Measurements from ENCODE around the gene ALAS1.

The ALAS1 gene

DNA sequence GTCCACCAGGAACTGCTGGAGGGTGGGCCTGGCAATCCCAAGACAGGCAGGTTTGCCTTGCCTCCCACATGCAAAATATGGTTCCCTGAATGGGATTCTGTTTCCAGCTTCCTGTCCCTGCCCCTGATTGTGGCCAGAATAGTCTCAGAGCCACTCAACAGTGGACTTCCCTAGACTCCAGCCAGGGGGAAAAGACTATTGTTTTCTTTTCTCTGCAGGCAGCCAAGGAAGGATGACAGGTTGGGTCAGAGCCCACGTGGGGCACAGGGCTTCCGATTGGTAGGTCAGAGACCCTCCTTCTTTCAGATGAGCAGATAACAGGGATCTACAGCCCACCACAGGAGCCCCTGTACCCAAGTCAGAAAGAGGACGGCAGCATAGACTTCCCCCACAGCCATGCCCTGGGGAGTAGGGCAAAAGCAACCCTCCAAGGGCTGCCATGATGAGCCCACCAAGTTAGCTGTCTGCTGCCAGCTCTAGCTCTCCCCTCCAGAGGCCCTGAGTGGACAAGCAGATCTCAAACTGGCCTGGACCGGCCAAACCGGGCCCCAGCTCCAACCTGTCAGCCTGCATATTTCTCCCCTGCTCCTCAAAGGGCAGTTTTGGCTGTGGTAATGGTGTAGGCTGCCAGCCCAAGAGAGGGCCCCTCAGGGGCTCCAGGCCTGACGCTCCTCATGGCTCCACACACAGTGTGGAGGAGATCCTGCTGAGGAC, 21.1 kb downstream of the ALAS1 start:
- no peak overlapping the region for H3K4me3 ChIP-seq (ENCODE audit: low read length in 2 of 2)
- H3K4me1 ChIP-seq (ENCODE audit: control insufficient read depth in 2 of 2, insufficient read depth in 2 of 2, low read length in 2 of 2): peaks cover 30 to 32% of the 10 kb centered on the region in 2 donors
- H3K9ac ChIP-seq (ENCODE audit: low read depth in 1 of 2, low read length in 2 of 2): peak overlapping the region in 1 of 2 donors; percentile 24
- no peaks in the 10 kb centered on the region for H3K27me3 ChIP-seq (ENCODE audit: control insufficient read depth in 2 of 2, insufficient read depth in 2 of 2, low read length in 2 of 2)
- H3K9me3 ChIP-seq (ENCODE audit: control insufficient read depth in 2 of 2, low read length in 2 of 2): no peaks in the 10 kb centered on the region
- peak overlapping the region in 1 of 2 donors; percentile 13 for H3K27ac ChIP-seq (ENCODE audit: low read depth in 2 of 2, low read length in 2 of 2)
- peaks cover 13 to 15% of the 10 kb centered on the region in 2 donors for H3K36me3 ChIP-seq (ENCODE audit: control insufficient read depth in 2 of 2, insufficient read depth in 2 of 2, low read length in 2 of 2)

DNA sequence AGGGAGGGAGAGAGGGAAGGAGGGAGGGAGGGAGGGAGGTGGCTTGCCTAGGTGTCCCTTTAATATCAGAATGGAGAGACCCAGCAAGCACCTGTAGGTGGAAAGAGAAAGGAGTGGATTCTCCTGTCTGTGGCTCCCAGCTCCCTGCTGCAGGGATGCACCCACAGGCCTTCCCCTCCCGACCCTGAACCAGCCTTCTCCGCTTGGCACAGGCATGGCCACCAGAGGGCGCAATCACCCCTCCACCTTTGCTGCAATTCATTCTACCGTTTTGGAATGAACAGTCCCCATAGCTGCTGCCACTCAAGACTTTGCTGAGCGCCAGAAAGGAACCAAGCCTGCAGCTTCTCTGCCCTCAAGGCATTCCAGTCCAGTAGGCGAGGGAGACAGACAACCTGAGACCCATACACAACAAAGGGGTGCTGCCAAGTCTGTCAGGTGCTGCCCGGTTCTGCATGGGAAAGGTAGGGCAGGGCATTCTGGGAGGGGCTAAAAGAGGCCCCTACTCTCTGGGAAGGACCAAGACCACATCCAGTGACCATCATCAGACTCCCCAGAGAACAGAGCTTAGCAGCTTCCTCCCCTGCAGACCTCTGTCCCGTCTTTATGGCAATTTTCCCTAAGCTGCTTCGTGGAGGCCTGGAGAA, 22.5 kb downstream of the ALAS1 start:
- no peak overlapping the region for H3K4me3 ChIP-seq (ENCODE audit: low read length in 2 of 2)
- peaks cover under 1% of the 10 kb centered on the region in 2 donors for H3K36me3 ChIP-seq (ENCODE audit: control insufficient read depth in 2 of 2, insufficient read depth in 2 of 2, low read length in 2 of 2)
- no peaks in the 10 kb centered on the region for H3K9me3 ChIP-seq (ENCODE audit: control insufficient read depth in 2 of 2, low read length in 2 of 2)
- H3K9ac ChIP-seq (ENCODE audit: low read depth in 1 of 2, low read length in 2 of 2): no peak overlapping the region
- no peaks in the 10 kb centered on the region for H3K27me3 ChIP-seq (ENCODE audit: control insufficient read depth in 2 of 2, insufficient read depth in 2 of 2, low read length in 2 of 2)
- peaks cover 30 to 32% of the 10 kb centered on the region in 2 donors for H3K4me1 ChIP-seq (ENCODE audit: control insufficient read depth in 2 of 2, insufficient read depth in 2 of 2, low read length in 2 of 2)
- H3K27ac ChIP-seq (ENCODE audit: low read depth in 2 of 2, low read length in 2 of 2): no peak overlapping the region

DNA sequence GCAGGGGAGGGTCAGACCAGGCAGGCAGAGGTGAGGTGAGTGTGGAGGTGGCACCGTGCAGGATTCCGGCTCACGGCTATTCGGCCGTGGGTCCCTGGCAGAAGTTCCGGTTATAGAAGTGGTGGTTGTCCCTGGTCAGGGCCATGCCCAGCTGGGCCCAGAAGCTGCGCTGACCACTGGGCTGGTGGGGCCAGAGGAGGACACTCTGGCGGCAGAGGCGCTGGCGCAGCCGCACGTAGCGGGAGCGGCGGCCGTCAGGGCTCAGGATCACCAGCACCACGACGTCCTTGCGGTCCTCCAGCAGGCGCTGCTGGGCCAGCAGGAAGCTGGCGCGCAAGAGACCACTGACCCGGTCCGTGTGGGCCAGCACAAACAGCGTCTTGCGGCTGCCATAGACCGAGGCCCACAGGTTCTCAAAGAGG, 23.2 kb downstream of the ALAS1 start:
- H3K27ac ChIP-seq (ENCODE audit: low read depth in 2 of 2, low read length in 2 of 2): no peak overlapping the region
- H3K4me3 ChIP-seq (ENCODE audit: low read length in 2 of 2): no peak overlapping the region
- H3K36me3 ChIP-seq (ENCODE audit: control insufficient read depth in 2 of 2, insufficient read depth in 2 of 2, low read length in 2 of 2): no peaks in the 10 kb centered on the region
- H3K9ac ChIP-seq (ENCODE audit: low read depth in 1 of 2, low read length in 2 of 2): no peak overlapping the region
- peaks cover 29 to 32% of the 10 kb centered on the region in 2 donors for H3K4me1 ChIP-seq (ENCODE audit: control insufficient read depth in 2 of 2, insufficient read depth in 2 of 2, low read length in 2 of 2)
- H3K27me3 ChIP-seq (ENCODE audit: control insufficient read depth in 2 of 2, insufficient read depth in 2 of 2, low read length in 2 of 2): no peaks in the 10 kb centered on the region
- H3K9me3 ChIP-seq (ENCODE audit: control insufficient read depth in 2 of 2, low read length in 2 of 2): no peaks in the 10 kb centered on the region

DNA sequence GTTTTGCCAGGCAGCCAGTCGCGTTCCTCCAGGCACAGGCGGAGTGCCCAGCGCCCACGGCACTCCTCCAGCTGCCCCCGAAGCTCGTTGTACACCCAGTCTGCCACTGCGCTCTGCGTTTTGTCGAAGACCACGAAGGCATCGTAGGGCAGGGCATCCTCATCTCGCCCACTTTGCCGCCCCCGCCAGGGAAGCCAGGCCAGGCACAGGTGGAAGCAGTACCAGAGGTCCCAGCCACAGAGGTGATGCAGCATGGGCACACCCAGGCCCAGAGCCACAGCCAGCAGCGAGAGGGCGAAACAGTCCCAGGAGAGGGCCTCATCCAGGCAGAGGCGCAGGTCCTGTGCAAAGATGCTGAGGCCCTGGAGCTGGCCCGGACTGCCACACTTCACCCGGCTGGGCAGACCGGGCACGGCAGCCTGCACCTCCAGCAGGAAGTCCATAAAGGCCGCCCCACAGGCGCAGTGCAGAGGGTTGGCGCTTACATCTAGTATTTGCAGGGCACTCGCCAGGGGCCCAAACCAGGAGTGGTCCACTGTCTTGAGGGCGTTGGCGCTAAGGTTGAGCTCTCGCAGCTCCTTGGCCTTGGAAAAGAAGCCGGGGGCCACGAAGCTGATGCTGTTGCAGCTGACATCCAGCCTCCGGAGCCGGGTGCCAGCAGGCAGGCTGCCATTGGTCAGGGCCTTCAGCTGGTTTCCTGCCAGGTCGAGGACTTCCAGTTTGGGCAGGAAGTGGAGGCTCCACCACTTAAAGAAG, 23.8 kb downstream of the ALAS1 start:
- H3K27ac ChIP-seq (ENCODE audit: low read depth in 2 of 2, low read length in 2 of 2): no peak overlapping the region
- H3K9ac ChIP-seq (ENCODE audit: low read depth in 1 of 2, low read length in 2 of 2): no peak overlapping the region
- H3K4me1 ChIP-seq (ENCODE audit: control insufficient read depth in 2 of 2, insufficient read depth in 2 of 2, low read length in 2 of 2): peaks cover 23 to 26% of the 10 kb centered on the region in 2 donors
- no peaks in the 10 kb centered on the region for H3K27me3 ChIP-seq (ENCODE audit: control insufficient read depth in 2 of 2, insufficient read depth in 2 of 2, low read length in 2 of 2)
- no peaks in the 10 kb centered on the region for H3K36me3 ChIP-seq (ENCODE audit: control insufficient read depth in 2 of 2, insufficient read depth in 2 of 2, low read length in 2 of 2)
- no peak overlapping the region for H3K4me3 ChIP-seq (ENCODE audit: low read length in 2 of 2)
- H3K9me3 ChIP-seq (ENCODE audit: control insufficient read depth in 2 of 2, low read length in 2 of 2): no peaks in the 10 kb centered on the region

DNA sequence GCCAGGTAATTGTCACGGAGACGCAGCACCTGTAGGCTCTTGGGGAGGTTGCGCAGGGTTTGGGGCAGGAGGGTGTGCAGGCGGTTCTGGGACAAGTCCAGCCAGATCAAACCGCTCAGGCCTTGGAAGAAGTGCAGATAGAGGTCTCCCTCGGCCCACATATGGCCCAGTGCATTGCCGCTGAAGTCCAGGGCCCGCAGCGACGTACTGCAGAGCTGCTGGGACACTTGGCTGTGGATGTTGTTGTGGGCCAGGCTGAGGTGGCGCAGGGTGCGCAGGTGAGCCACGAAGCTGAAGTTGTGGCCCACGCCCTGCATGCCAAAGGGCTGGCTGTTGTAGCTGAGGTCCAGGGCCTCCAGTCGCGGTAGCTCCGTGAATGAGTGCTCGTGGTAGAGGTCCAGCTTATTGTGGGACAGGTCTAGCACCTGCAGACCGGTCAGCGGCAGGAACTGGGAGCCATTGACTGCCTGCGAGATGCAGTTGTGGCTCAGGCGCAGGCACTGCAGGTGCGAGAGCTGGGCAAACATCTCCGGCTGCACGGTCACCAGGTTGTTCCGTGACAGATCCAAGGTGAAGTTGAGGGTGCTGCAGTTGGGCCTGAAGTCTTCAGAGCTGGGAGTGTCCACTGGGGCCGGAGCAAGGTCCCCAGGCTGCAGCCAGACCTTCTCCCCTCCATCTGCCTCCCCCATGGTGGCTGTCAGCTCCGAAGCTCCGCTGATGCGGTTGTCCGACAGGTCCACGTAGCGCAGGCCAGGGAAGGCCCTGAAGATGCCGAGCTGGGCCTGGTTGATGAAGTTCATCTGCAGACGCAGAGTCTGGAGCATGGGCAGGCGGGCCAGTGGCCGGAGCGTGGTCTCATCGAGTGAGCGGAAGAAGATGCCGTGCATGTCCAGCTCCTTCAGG, 24.6 kb downstream of the ALAS1 start:
- peaks cover 15 to 18% of the 10 kb centered on the region in 2 donors for H3K4me1 ChIP-seq (ENCODE audit: control insufficient read depth in 2 of 2, insufficient read depth in 2 of 2, low read length in 2 of 2)

DNA sequence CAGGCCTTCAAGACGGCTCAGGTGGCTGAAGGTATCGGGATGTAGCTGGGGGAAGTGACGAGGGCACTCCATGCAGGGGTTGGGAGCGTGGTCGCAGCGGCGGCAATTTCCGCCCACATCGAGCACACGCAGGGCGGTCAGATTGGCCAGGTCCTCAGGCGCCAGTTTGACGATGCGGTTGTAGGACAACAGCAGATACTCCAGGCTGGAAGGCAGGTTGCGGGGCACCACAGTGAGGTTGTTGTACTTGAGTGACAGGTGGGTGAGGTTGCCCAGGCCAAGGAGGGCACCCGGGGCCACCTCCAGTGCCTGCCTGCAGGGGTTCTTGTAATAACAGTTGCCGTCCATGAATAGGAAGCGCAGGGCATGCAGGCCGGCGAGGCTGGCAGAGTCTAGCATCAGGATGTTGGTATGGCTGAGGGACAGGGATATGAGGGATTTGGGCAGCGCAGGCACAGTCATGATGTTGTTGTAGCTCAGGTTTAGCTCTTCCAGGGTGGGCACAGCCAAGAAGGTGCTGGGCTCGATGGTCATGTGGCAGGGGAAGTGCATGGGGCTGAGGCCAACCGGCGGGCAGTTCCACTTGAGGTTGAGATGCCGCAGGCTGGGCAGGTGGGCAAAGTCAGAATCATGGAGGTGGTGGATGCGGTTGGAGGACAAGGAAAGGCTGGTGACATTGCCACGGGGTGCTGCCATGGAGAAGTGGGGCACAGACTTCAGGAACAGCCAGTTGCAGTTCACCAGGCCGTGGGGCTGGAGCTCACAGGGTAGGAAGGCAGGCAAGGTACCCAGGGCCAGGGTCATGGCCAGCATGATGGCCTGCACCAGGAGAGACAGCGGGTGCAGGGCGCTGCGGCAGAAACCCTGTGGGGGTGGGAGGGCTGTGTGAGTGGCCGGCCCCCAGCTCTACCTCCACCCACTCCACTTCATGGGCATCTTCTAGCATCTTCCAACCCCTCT, 25.8 kb downstream of the ALAS1 start:
- Histone ChIP-seq H3K4me1 (ENCODE audit: control insufficient read depth in 2 of 2, insufficient read depth in 2 of 2, low read length in 2 of 2) (peaks cover 4 to 6% of the 10 kb centered on the region in 2 donors), H3K9ac (ENCODE audit: low read depth in 1 of 2, low read length in 2 of 2) (no peak overlapping the region), H3K36me3 (ENCODE audit: control insufficient read depth in 2 of 2, insufficient read depth in 2 of 2, low read length in 2 of 2) (peaks cover 1 to 7% of the 10 kb centered on the region in 2 donors), H3K9me3 (ENCODE audit: control insufficient read depth in 2 of 2, low read length in 2 of 2) (no peaks in the 10 kb centered on the region), H3K4me3 (ENCODE audit: low read length in 2 of 2) (no peak overlapping the region), H3K27ac (ENCODE audit: low read depth in 2 of 2, low read length in 2 of 2) (no peak overlapping the region), H3K27me3 (ENCODE audit: control insufficient read depth in 2 of 2, insufficient read depth in 2 of 2, low read length in 2 of 2) (no peaks in the 10 kb centered on the region)

More for the DNA sequence above, 24.6 kb downstream of the ALAS1 start:
- peaks cover 0 to 2% of the 10 kb centered on the region in 2 donors for H3K36me3 ChIP-seq (ENCODE audit: control insufficient read depth in 2 of 2, insufficient read depth in 2 of 2, low read length in 2 of 2)
- H3K27ac ChIP-seq (ENCODE audit: low read depth in 2 of 2, low read length in 2 of 2): no peak overlapping the region
- H3K4me3 ChIP-seq (ENCODE audit: low read length in 2 of 2): no peak overlapping the region
- H3K9ac ChIP-seq (ENCODE audit: low read depth in 1 of 2, low read length in 2 of 2): no peak overlapping the region
- H3K9me3 ChIP-seq (ENCODE audit: control insufficient read depth in 2 of 2, low read length in 2 of 2): no peaks in the 10 kb centered on the region
- H3K27me3 ChIP-seq (ENCODE audit: control insufficient read depth in 2 of 2, insufficient read depth in 2 of 2, low read length in 2 of 2): no peaks in the 10 kb centered on the region

DNA sequence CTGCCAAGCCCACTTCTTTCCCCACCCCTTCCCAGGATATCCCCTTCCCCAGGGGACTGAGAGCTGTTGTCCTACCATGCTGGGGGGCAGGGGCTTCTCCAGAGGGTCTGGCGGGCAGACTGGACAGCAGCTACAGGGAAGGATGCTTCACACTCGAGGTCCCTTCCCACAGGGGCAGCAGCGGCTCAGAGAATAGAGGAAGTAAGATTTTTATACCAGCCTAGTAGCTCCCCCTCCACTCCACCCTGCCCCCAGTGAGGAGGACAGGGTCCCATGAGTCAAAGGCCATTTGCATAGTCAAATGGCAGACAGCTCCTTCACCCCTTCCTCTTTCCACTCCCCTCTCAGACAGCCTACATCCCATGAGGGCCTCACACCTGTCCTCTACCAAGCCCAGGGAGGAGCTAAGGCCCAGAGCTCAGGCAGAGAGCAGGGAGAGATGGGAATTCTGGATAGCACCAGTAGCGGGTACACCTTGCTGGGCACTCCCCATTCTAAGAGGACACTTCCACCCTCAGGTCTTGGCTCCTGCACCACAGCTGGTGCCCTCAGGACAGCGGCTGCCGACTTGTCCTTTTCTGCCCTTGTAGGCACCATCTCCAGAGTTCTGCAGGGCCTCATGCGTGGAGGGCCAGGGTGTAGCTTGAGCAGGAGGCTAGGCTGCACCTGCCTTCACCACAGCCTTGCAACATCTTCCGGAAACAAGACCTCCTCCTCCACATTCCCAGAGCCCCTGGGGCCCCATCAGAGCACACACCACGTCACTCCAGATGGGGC, 27.7 kb downstream of the ALAS1 start, which contains the start of gene TLR9:
Gene TLR9 (minus strand): TSS at position 194 of the 777 bp plus-strand sequence. CDS start 116 bp downstream, at position 78.
- H3K4me3 ChIP-seq (ENCODE audit: low read length in 2 of 2): no peak within 1 kb of the TSS
- H3K9me3 ChIP-seq (ENCODE audit: control insufficient read depth in 2 of 2, low read length in 2 of 2): no peaks in the 10 kb centered on the region
- H3K9ac ChIP-seq (ENCODE audit: low read depth in 1 of 2, low read length in 2 of 2): no peak within 1 kb of the TSS
- H3K36me3 ChIP-seq (ENCODE audit: control insufficient read depth in 2 of 2, insufficient read depth in 2 of 2, low read length in 2 of 2): peaks cover 20 to 24% of the 10 kb centered on the region in 2 donors
- H3K27ac ChIP-seq (ENCODE audit: low read depth in 2 of 2, low read length in 2 of 2): peak within 1 kb of the TSS in 1 of 2 donors; percentile 61
- H3K4me1 ChIP-seq (ENCODE audit: control insufficient read depth in 2 of 2, insufficient read depth in 2 of 2, low read length in 2 of 2): no peaks in the 10 kb centered on the region
- no peaks in the 10 kb centered on the region for H3K27me3 ChIP-seq (ENCODE audit: control insufficient read depth in 2 of 2, insufficient read depth in 2 of 2, low read length in 2 of 2)

DNA sequence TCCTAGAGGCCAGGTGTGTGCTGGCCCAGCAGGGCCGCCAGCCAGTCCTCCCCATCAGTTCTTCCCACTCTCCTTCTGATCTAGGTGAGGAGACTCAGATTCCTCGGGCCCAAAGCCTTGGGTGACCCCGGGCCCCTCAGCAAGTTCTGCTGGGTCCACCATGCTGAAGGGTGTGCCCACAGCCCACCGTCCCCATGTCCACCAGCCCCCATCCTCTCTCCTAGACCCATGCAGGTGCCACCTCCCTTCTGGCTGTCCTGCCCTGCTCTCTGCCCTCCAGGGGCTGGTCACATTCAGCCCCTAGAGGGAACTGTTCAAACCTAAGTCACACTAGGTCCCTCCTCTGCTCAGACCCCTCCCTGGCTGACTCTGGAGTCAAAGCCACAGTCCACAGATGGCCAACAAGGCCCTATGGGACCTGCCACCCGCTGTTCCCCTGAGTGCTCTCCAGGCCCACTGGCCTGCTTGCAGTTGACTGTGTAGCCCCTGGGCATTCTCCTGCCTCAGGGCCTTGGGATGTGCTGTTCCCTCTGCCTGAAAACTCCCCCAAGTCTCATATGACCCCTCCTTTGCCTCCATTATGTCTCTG, 28.4 kb downstream of the ALAS1 start:
- Histone ChIP-seq H3K9me3 (ENCODE audit: control insufficient read depth in 2 of 2, low read length in 2 of 2) (no peaks in the 10 kb centered on the region), H3K4me3 (ENCODE audit: low read length in 2 of 2) (no peak overlapping the region), H3K27me3 (ENCODE audit: control insufficient read depth in 2 of 2, insufficient read depth in 2 of 2, low read length in 2 of 2) (no peaks in the 10 kb centered on the region), H3K27ac (ENCODE audit: low read depth in 2 of 2, low read length in 2 of 2) (peak overlapping the region in 1 of 2 donors; percentile 61), H3K36me3 (ENCODE audit: control insufficient read depth in 2 of 2, insufficient read depth in 2 of 2, low read length in 2 of 2) (peaks cover 26 to 30% of the 10 kb centered on the region in 2 donors), H3K9ac (ENCODE audit: low read depth in 1 of 2, low read length in 2 of 2) (no peak overlapping the region), H3K4me1 (ENCODE audit: control insufficient read depth in 2 of 2, insufficient read depth in 2 of 2, low read length in 2 of 2) (no peaks in the 10 kb centered on the region)

Measured in mucosa of rectum (tissue), 2 donors.